ENCODE results near the gene CA10. TPM values are rescaled to one million over a fixed set of nuclear protein-coding genes. Genes with fewer than 3 reads are reported as not detected.

The CA10 gene
- total RNA-seq, 1 experiment from 2014 or later = 0.46 TPM

GRCh38 chr17:52105591-52105990, 52.9 kb downstream of the CA10 start:
- Histone ChIP-seq H3K27ac (ENCODE audit: insufficient read length, low read depth, low read length) (no peak overlapping the region), H3K4me1 (ENCODE audit: insufficient read depth, low read length) (peaks cover 1% of the 10 kb centered on the region; the same call in 1 of the 2 replicates), H3K23ac (ENCODE audit: insufficient read length, low read depth, low read length) (no peak overlapping the region), H3K14ac (ENCODE audit: insufficient read depth, low read length) (no peak overlapping the region), H3K79me1 (ENCODE audit: insufficient read depth, low read depth, low read length, poor library complexity, severe bottlenecking) (no peaks in the 10 kb centered on the region), H3K9ac (ENCODE audit: extremely low read depth, insufficient read length, low read length) (no peak overlapping the region), H2BK5ac (ENCODE audit: insufficient read length, low read length) (no peak overlapping the region), H3K56ac (ENCODE audit: insufficient read length, low read depth, low read length) (no peak overlapping the region), H3T11ph (ENCODE audit: low read length) (no peak overlapping the region), H4K91ac (ENCODE audit: insufficient read length, low read depth, low read length) (no peak overlapping the region), H2BK120ac (ENCODE audit: low read depth, low read length, poor library complexity, severe bottlenecking) (no peak overlapping the region), H2BK15ac (ENCODE audit: low read depth, low read length) (no peak overlapping the region), H2BK20ac (ENCODE audit: low read depth, low read length, poor library complexity, severe bottlenecking) (no peak overlapping the region), H3K4ac (ENCODE audit: low read depth, low read length) (no peak overlapping the region), H3K18ac (ENCODE audit: insufficient read length, low read depth, low read length) (no peak overlapping the region), H3K4me2 (ENCODE audit: insufficient read depth, insufficient read length, low read length) (no peak overlapping the region), H3K27me3 (ENCODE audit: insufficient read depth, low read length) (no peaks in the 10 kb centered on the region), H4K5ac (ENCODE audit: insufficient read length, low read depth, low read length) (no peak overlapping the region), H3K23me2 (ENCODE audit: insufficient read length, low read depth, low read length, poor library complexity, severe bottlenecking) (no peaks in the 10 kb centered on the region), H2BK12ac (ENCODE audit: insufficient read length, low read depth, low read length) (no peak overlapping the region), H3K79me2 (ENCODE audit: insufficient read depth, low read length) (no peaks in the 10 kb centered on the region), H4K20me1 (ENCODE audit: control insufficient read depth, insufficient read depth, insufficient read length) (no peaks in the 10 kb centered on the region), H2AFZ (ENCODE audit: low read length) (no peak overlapping the region), H2AK5ac (ENCODE audit: insufficient read length, low read length) (no peak overlapping the region), H3K9me3 (ENCODE audit: control insufficient read depth, low read depth, low read length) (no peaks in the 10 kb centered on the region), H4K8ac (replicated peaks; ENCODE audit: insufficient read length, low read depth, low read length) (no peak overlapping the region)
- no peak for DNase-seq
- Mint-ChIP-seq H3K9me3 (no peaks in the 10 kb centered on the region), H3K27ac (no peak overlapping the region), H3K4me3 (no peak overlapping the region), H3K4me1 (peaks cover 6% of the 10 kb centered on the region in 2 experiments), H3K27me3 (ENCODE audit: low read depth) (no peaks in the 10 kb centered on the region), H3K36me3 (ENCODE audit: insufficient read depth in 1 of 3, low read depth in 3 of 3) (no peaks in the 10 kb centered on the region)
- no CpG with 5 or more reads among the region's 1 CpG for WGBS (ENCODE audit: extremely low coverage, insufficient read length, low lambda C conversion rate)
- TF ChIP-seq CTCF (conservative IDR thresholded peaks at IDR 0.05) = no peak

Data from H9 (cell line).